ENCODE data around the gene LHFPL3. TPM values are rescaled to one million over a fixed set of nuclear protein-coding genes. Genes with fewer than 3 reads are reported as not detected.

The LHFPL3 gene
- total and polyA plus RNA-seq, 2 donors (not counting 3 experiments of a cell fraction or from before 2014, with no cell fraction given): not detected

DNA sequence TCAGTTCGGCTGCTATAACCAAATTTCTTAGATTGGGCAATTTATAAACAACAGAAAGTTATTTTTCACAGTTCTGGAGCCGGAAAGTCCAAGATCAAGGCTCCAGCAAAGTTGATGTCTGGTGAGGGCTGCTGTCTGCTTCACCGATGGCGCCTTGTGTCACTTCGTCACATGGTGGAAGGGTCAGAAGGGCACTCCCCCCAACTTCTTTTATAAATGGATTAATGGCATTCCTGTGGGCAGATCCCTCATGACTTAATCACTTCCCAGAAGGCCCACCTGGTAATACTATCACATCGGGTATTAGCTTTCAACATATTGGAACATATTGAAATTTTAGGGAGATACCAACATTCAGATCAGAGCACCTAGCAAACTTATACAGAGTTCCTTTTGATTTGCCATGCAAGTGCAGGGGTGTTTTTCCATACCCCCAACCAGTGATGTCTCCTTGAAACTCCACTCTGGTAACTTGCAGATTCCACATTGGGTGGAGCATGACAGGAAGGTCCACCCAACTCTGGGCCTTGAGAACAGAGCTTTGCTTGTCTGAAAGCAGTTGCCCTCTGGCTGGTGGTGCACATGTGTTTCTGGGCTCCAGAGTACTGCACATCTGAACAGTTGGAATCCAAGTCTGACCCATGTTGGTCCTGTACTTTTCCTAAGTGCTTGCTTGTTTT lies 600.5 kb downstream of the LHFPL3 start:
- H3K4me1 ChIP-seq (ENCODE audit: control insufficient read depth, extremely low read depth, insufficient read depth, low read length): no peaks in the 10 kb centered on the region
- H3K27me3 ChIP-seq (ENCODE audit: control insufficient read depth in 2 of 2, insufficient read depth in 2 of 2, low read length in 2 of 2): no peaks in the 10 kb centered on the region
- FAIRE-seq (no peak), DNase-seq (ENCODE audit: low read depth, low spot score) (no peak)
- CTCF ChIA-PET: interaction anchor here (1.0 to 5.4 kb wide), 4 partner anchors 10 to 501 kb away, joined by 3 to 19 read pairs (median 6); no protein-coding TSS in a partner anchor
- H3K79me2 ChIP-seq (ENCODE audit: control insufficient read depth, insufficient read depth, low read length): no peaks in the 10 kb centered on the region
- POLR2A ChIA-PET: no interaction called here
- BruUV-seq (replicated peaks): no TSS peak
- no peaks in the 10 kb centered on the region for H4K20me1 ChIP-seq (replicated peaks; ENCODE audit: control insufficient read depth, extremely low read depth, insufficient read depth, low read length)
- H3K4me3 ChIP-seq (replicated peaks in 1 of 3; ENCODE audit: insufficient read depth in 1 of 3, low read depth in 1 of 3, low read length in 3 of 3): no peak overlapping the region
- no peak overlapping the region for H3K27ac ChIP-seq (ENCODE audit: insufficient read depth, low read depth, low read length)
- dilution Hi-C loops (cut with MboI; ENCODE audit: extremely low pct_ligation_motif_present, low sequenced_read_pairs): no loop called here
- no peaks in the 10 kb centered on the region for H3K9me3 ChIP-seq (replicated peaks; ENCODE audit: control insufficient read depth, insufficient read depth, low read length)
- no peak overlapping the region for H3K9ac ChIP-seq (replicated peaks; ENCODE audit: extremely low read depth, insufficient read depth, low read length)
- H3K4me2 ChIP-seq (ENCODE audit: insufficient read depth, low read length): no peak overlapping the region
- TF ChIP-seq POLR2AphosphoS5 (IDR thresholded peaks at IDR 0.05; ENCODE audit: insufficient read depth, low read depth, low read length): no peak
- H3K36me3 ChIP-seq (ENCODE audit: control insufficient read depth in 2 of 2, extremely low read depth in 1 of 2, insufficient read depth in 2 of 2, low read length in 2 of 2): no peaks in the 10 kb centered on the region
- no peaks in the 10 kb centered on the region for H3K9me1 ChIP-seq (replicated peaks; ENCODE audit: control insufficient read depth, extremely low read depth, insufficient read depth, low read length)
- intact Hi-C loops (cut with micrococcal nuclease): no loop called here
- H2AFZ ChIP-seq (ENCODE audit: low read depth, low read length): no peak overlapping the region

DNA sequence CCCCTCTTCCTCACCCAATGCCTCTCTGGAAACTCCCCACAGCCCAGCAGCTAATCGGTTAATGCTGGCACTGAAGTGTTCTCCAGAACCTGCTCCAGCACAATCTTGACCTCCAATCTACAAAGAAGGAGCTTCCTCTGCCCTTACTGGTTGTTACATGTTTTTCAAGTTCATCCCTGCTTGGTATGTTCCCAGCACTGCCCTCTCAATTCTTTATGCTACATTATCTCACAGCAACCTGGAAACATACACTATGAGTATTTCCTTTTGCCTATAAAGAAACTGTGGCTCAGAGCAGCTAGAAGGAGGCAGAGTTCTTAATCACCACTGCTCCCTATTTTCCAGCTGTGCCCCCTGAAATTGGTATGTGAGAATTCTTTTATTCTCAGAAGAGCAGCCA lies 601.5 kb downstream of the LHFPL3 start:
- TF ChIP-seq GATA2 (IDR thresholded peaks at IDR 0.05; ENCODE audit: insufficient read depth, insufficient read length, low read depth, low read length) (no peak), CTCF (IDR thresholded peaks at IDR 0.05; ENCODE audit: extremely low read depth in 1 of 2, insufficient read depth in 1 of 2, low read depth in 1 of 2, low read length in 2 of 2) (no peak), MYC (IDR thresholded peaks at IDR 0.05; ENCODE audit: low read depth, low read length) (no peak), POLR2AphosphoS5 (IDR thresholded peaks at IDR 0.05; ENCODE audit: insufficient read depth, low read depth, low read length) (no peak), JUN (IDR thresholded peaks at IDR 0.05; ENCODE audit: borderline replicate concordance, insufficient read depth, insufficient read length, low read depth) (no peak), FOS (IDR thresholded peaks at IDR 0.05; ENCODE audit: borderline replicate concordance, insufficient read depth, low read length) (no peak), POLR2A (IDR thresholded peaks at IDR 0.05; ENCODE audit: low read depth, low read length) (no peak), EZH2 (IDR thresholded peaks at IDR 0.05; ENCODE audit: borderline replicate concordance, low read depth, low read length, severe bottlenecking) (no peak)
- TF ChIP-seq, protein P1, sequence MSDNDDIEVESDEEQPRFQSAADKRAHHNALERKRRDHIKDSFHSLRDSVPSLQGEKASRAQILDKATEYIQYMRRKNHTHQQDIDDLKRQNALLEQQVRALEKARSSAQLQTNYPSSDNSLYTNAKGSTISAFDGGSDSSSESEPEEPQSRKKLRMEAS (IDR thresholded peaks at IDR 0.05; ENCODE audit: insufficient read depth, insufficient read length): no peak
- BruUV-seq (replicated peaks): no TSS peak
- no peak overlapping the region for H2AFZ ChIP-seq (ENCODE audit: low read depth, low read length)
- ChIA-PET CTCF (interaction anchor here (0.5 to 5.4 kb wide), 5 partner anchors 11 to 500 kb away, joined by 3 to 19 read pairs (median 3); no protein-coding TSS in a partner anchor), POLR2A (no interaction called here)
- H3K36me3 ChIP-seq (ENCODE audit: control insufficient read depth in 2 of 2, extremely low read depth in 1 of 2, insufficient read depth in 2 of 2, low read length in 2 of 2): no peaks in the 10 kb centered on the region
- no peaks in the 10 kb centered on the region for H4K20me1 ChIP-seq (replicated peaks; ENCODE audit: control insufficient read depth, extremely low read depth, insufficient read depth, low read length)
- intact Hi-C loops (cut with micrococcal nuclease) (no loop called here), dilution Hi-C loops (cut with MboI; ENCODE audit: extremely low pct_ligation_motif_present, low sequenced_read_pairs) (no loop called here)
- no peak for FAIRE-seq
- H3K9ac ChIP-seq (replicated peaks; ENCODE audit: extremely low read depth, insufficient read depth, low read length): no peak overlapping the region
- H3K4me2 ChIP-seq (ENCODE audit: insufficient read depth, low read length): no peak overlapping the region
- no peaks in the 10 kb centered on the region for H3K4me1 ChIP-seq (ENCODE audit: control insufficient read depth, extremely low read depth, insufficient read depth, low read length)
- no peaks in the 10 kb centered on the region for H3K27me3 ChIP-seq (ENCODE audit: control insufficient read depth in 2 of 2, insufficient read depth in 2 of 2, low read length in 2 of 2)
- no peaks in the 10 kb centered on the region for H3K79me2 ChIP-seq (ENCODE audit: control insufficient read depth, insufficient read depth, low read length)
- no peaks in the 10 kb centered on the region for H3K9me1 ChIP-seq (replicated peaks; ENCODE audit: control insufficient read depth, extremely low read depth, insufficient read depth, low read length)
- no peak overlapping the region for H3K4me3 ChIP-seq (replicated peaks in 1 of 3; ENCODE audit: insufficient read depth in 1 of 3, low read depth in 1 of 3, low read length in 3 of 3)
- DNase-seq (ENCODE audit: low read depth, low spot score): peak; percentile 69
- no peak overlapping the region for H3K27ac ChIP-seq (ENCODE audit: insufficient read depth, low read depth, low read length)
- H3K9me3 ChIP-seq (replicated peaks; ENCODE audit: control insufficient read depth, insufficient read depth, low read length): no peaks in the 10 kb centered on the region

Measured in endothelial cell of umbilical vein (primary cell).